ENCODE measurements around the gene KLHL11.

DNA sequence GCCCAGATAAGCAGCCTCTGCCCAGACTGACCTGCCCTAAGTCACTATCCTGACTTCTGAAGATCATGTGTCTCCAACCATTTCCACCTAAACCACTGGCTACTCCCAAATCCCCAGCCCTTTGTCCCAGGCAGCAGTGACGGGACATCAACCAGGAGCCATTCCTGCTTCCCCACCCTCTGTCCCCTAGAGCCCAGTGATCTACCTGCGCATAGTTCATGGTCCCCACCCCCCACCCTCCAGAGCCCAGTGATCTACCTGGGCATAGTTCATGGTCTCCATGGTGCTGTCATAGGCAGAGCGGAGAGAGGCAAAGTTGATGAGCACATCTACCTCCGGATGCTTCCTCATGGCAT, 26.8 kb upstream of the KLHL11 start:
- TF ChIP-seq POLR2A (IDR thresholded peaks at IDR 0.05), result no peak
- TF ChIP-seq, protein P1, sequence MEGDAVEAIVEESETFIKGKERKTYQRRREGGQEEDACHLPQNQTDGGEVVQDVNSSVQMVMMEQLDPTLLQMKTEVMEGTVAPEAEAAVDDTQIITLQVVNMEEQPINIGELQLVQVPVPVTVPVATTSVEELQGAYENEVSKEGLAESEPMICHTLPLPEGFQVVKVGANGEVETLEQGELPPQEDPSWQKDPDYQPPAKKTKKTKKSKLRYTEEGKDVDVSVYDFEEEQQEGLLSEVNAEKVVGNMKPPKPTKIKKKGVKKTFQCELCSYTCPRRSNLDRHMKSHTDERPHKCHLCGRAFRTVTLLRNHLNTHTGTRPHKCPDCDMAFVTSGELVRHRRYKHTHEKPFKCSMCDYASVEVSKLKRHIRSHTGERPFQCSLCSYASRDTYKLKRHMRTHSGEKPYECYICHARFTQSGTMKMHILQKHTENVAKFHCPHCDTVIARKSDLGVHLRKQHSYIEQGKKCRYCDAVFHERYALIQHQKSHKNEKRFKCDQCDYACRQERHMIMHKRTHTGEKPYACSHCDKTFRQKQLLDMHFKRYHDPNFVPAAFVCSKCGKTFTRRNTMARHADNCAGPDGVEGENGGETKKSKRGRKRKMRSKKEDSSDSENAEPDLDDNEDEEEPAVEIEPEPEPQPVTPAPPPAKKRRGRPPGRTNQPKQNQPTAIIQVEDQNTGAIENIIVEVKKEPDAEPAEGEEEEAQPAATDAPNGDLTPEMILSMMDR (IDR thresholded peaks at IDR 0.05), result no peak
- no peak for TF ChIP-seq POLR2AphosphoS5 (IDR thresholded peaks at IDR 0.05)
- TF ChIP-seq EP300 (IDR thresholded peaks at IDR 0.05), result no peak
